Measurements from ENCODE around the gene CDH20.

- no peak for TF ChIP-seq POLR2A (IDR thresholded peaks at IDR 0.05)
- TF ChIP-seq, protein P1, sequence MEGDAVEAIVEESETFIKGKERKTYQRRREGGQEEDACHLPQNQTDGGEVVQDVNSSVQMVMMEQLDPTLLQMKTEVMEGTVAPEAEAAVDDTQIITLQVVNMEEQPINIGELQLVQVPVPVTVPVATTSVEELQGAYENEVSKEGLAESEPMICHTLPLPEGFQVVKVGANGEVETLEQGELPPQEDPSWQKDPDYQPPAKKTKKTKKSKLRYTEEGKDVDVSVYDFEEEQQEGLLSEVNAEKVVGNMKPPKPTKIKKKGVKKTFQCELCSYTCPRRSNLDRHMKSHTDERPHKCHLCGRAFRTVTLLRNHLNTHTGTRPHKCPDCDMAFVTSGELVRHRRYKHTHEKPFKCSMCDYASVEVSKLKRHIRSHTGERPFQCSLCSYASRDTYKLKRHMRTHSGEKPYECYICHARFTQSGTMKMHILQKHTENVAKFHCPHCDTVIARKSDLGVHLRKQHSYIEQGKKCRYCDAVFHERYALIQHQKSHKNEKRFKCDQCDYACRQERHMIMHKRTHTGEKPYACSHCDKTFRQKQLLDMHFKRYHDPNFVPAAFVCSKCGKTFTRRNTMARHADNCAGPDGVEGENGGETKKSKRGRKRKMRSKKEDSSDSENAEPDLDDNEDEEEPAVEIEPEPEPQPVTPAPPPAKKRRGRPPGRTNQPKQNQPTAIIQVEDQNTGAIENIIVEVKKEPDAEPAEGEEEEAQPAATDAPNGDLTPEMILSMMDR (IDR thresholded peaks at IDR 0.05) = no peak
Measured at GRCh38 chr18:61496374-61496773, 163.1 kb downstream of the CDH20 start.

Measured in Peyer's patch (tissue), 4 donors.